Adrenal gland (tissue), 5 donors: ENCODE results near the gene PRKN.

Source experiments
- CTCF ChIP-seq, 6 experiments: fragments of 450-650 bp in 4 of 6; fragments of 200-600 bp in 2 of 6; sonication (generic) in 1 of 6; IDR thresholded peaks; 1 replicate in 5 of 6; 2 replicates in 1 of 6; pipeline versions ENCODE4 v1.5.1 to v1.8.0; 2016 to 2021; ENCODE audit warnings: antibody characterized with exemption in 6 of 6, mild to moderate bottlenecking in 2 of 6, moderate library complexity in 1 of 6
- POLR2A ChIP-seq, 2 donors: fragments of 450-650 bp; IDR thresholded peaks; one replicate each; pipeline ENCODE4 v1.6.1; 2017; ENCODE audit warnings: antibody characterized with exemption in 2 of 2, mild to moderate bottlenecking in 2 of 2, moderate library complexity in 1 of 2
- donor health status: DM: no; HTN: no; CAD: no.

DNA sequence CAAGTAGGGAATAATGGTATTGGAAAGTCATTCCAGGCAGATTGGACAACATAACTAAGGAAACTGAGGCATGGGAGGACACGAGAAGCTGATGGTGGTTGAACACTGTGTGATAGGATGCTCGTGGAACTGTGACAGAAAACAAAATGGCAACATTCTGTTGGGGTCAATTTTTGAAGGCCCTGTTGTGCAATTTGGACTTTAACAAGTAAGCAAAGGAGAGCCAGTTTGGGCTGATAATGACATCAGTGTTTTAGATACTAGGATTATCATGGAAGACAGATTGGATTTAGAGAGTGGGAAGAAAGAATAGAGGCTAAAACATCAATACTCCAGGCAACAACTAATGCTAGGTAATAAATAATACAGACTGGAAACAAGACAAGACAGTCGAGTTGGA, 53.1 kb downstream of the PRKN start:
- TF ChIP-seq CTCF (IDR thresholded peaks at IDR 0.05) (no peak), POLR2A (IDR thresholded peaks at IDR 0.05) (no peak)
